Measurements from ENCODE around the gene CACNG4. TPM values are rescaled to one million over a fixed set of nuclear protein-coding genes. Genes with fewer than 3 reads are reported as not detected.

CACNG4 gene
- total and polyA plus RNA-seq, 2 experiments from 2014 or later: 1.6 to 4.1 TPM

GRCh38 chr17:67068999-67069398 lies 104.5 kb downstream of the CACNG4 start:
- H3K4me2 ChIP-seq: no peak overlapping the region
- no peaks in the 10 kb centered on the region for H3K9me2 ChIP-seq (ENCODE audit: insufficient read depth)
- H3K4me1 ChIP-seq (ENCODE audit: insufficient read depth): no peaks in the 10 kb centered on the region
- no peaks in the 10 kb centered on the region for H3K9me3 Mint-ChIP-seq
- H3K4me3 Mint-ChIP-seq: no peak overlapping the region
- no peaks in the 10 kb centered on the region for H3K79me2 ChIP-seq (replicated peaks; ENCODE audit: insufficient read depth)
- H3K27ac ChIP-seq (ENCODE audit: low read depth): no peak overlapping the region
- no peaks in the 10 kb centered on the region for H3K4me1 Mint-ChIP-seq
- H4K20me1 ChIP-seq (replicated peaks; ENCODE audit: insufficient read depth): no peaks in the 10 kb centered on the region
- no peaks in the 10 kb centered on the region for H3F3A ChIP-seq (replicated peaks; ENCODE audit: low read depth)
- no peak for DNase-seq (ENCODE audit: low spot score)
- no peaks in the 10 kb centered on the region for H3K27me3 ChIP-seq (ENCODE audit: insufficient read depth)
- H3K36me3 ChIP-seq (ENCODE audit: insufficient read depth): no peaks in the 10 kb centered on the region
- TF ChIP-seq POLR2AphosphoS5 (IDR thresholded peaks at IDR 0.05; ENCODE audit: low read depth) (no peak), NANOG (IDR thresholded peaks at IDR 0.05; ENCODE audit: borderline replicate concordance) (no peak), EZH2 (IDR thresholded peaks at IDR 0.05; ENCODE audit: low read depth, unreplicated experiment) (no peak)
- ATAC-seq: no peak
- H3K27ac Mint-ChIP-seq: no peak overlapping the region
- no peak overlapping the region for H2AFZ ChIP-seq
- H3K27me3 Mint-ChIP-seq (ENCODE audit: insufficient read depth, low read depth, poor library complexity): peaks cover 5% of the 10 kb centered on the region
- H3K4me3 ChIP-seq: no peak overlapping the region
- no peaks in the 10 kb centered on the region for H3K36me3 Mint-ChIP-seq (ENCODE audit: low read depth)

- Histone ChIP-seq H3K27me3 (ENCODE audit: insufficient read depth) (no peaks in the 10 kb centered on the region), H2AFZ (no peak overlapping the region), H3K4me3 (no peak overlapping the region), H3K79me2 (replicated peaks; ENCODE audit: insufficient read depth) (no peaks in the 10 kb centered on the region), H4K20me1 (replicated peaks; ENCODE audit: insufficient read depth) (no peaks in the 10 kb centered on the region), H3K4me1 (ENCODE audit: insufficient read depth) (no peaks in the 10 kb centered on the region), H3K36me3 (ENCODE audit: insufficient read depth) (no peaks in the 10 kb centered on the region), H3K27ac (ENCODE audit: low read depth) (no peak overlapping the region), H3K4me2 (no peak overlapping the region), H3K9me2 (ENCODE audit: insufficient read depth) (no peaks in the 10 kb centered on the region), H3F3A (replicated peaks; ENCODE audit: low read depth) (no peaks in the 10 kb centered on the region)
- Mint-ChIP-seq H3K27me3 (ENCODE audit: insufficient read depth, low read depth, poor library complexity) (peaks cover 5% of the 10 kb centered on the region), H3K4me1 (no peaks in the 10 kb centered on the region), H3K4me3 (no peak overlapping the region), H3K9me3 (no peaks in the 10 kb centered on the region), H3K36me3 (ENCODE audit: low read depth) (no peaks in the 10 kb centered on the region), H3K27ac (no peak overlapping the region)
- ATAC-seq: no peak
- DNase-seq (ENCODE audit: low spot score): no peak
- TF ChIP-seq ZNF331 (CRISPR knock-in tag; IDR thresholded peaks at IDR 0.05; ENCODE audit: low read depth) (no peak), ZNF462 (CRISPR knock-in tag; IDR thresholded peaks at IDR 0.05) (no peak), EZH2phosphoT487 (IDR thresholded peaks at IDR 0.05; ENCODE audit: unreplicated experiment) (no peak), ZNF114 (CRISPR knock-in tag; IDR thresholded peaks at IDR 0.05) (no peak), CREB1 (CRISPR knock-in tag; IDR thresholded peaks at IDR 0.05; ENCODE audit: low read depth) (no peak), EZH2 (IDR thresholded peaks at IDR 0.05; ENCODE audit: low read depth, unreplicated experiment) (no peak), REST (IDR thresholded peaks at IDR 0.05; ENCODE audit: unreplicated experiment) (no peak)
Observed at GRCh38 chr17:67069603-67070136, 105.2 kb downstream of the CACNG4 start.

All from GM23338 (cell line).